Mesenchymal stem cell (in vitro differentiated cells and primary cell): ENCODE results near the gene NTRK3.

Experiments used
- DNase-seq: peaks from one replicate; pipeline ENCODE4 v3.0.0-alpha.2; 2013
- H2AFZ ChIP-seq: one replicate; pipeline ENCODE4 v1.6.1; 2013; ENCODE audit warnings: low read depth, mild to moderate bottlenecking, control low read depth, inconsistent platforms, low read length, moderate library complexity
- H2AK5ac ChIP-seq: 2 replicates; pipeline ENCODE4 v1.6.1; 2013; ENCODE audit warnings: low read length, moderate library complexity, mild to moderate bottlenecking, inconsistent platforms; ENCODE audit not compliant: severe bottlenecking
- H2BK120ac ChIP-seq: one replicate; pipeline ENCODE4 v1.6.1; 2013; ENCODE audit warnings: low read depth, mild to moderate bottlenecking, inconsistent platforms, low read length, moderate library complexity
- H2BK12ac ChIP-seq, 2 experiments: one replicate each; pipeline ENCODE4 v1.6.1; 2013; ENCODE audit warnings: inconsistent platforms in 2 of 2, low read length in 2 of 2, mild to moderate bottlenecking in 2 of 2, moderate library complexity in 2 of 2, control low read depth in 1 of 2
- H2BK15ac ChIP-seq: one replicate; pipeline ENCODE4 v1.6.1; 2013; ENCODE audit warnings: mild to moderate bottlenecking, low read depth, inconsistent platforms; ENCODE audit not compliant: poor library complexity, severe bottlenecking
- H2BK5ac ChIP-seq: 2 replicates; pipeline ENCODE4 v1.6.1; 2013; ENCODE audit warnings: low read depth, mild to moderate bottlenecking, low read length, control low read depth, inconsistent platforms; ENCODE audit not compliant: poor library complexity, severe bottlenecking
- H3K14ac ChIP-seq, 2 experiments: one replicate each; pipeline ENCODE4 v1.6.1; 2013; ENCODE audit warnings: inconsistent platforms in 2 of 2, low read length in 2 of 2, control low read depth in 1 of 2, mild to moderate bottlenecking in 1 of 2, moderate library complexity in 1 of 2
- H3K18ac ChIP-seq, 2 experiments: one replicate each; pipeline ENCODE4 v1.6.1; 2013; ENCODE audit warnings: inconsistent platforms in 2 of 2, low read length in 2 of 2, control low read depth in 1 of 2, low read depth in 1 of 2, mild to moderate bottlenecking in 1 of 2
- H3K23ac ChIP-seq, 2 experiments: one replicate each; pipeline ENCODE4 v1.6.1; 2013; ENCODE audit warnings: inconsistent platforms in 2 of 2, low read length in 2 of 2, mild to moderate bottlenecking in 2 of 2, moderate library complexity in 2 of 2, control low read depth in 1 of 2
- H3K27ac ChIP-seq: 2 replicates; pipeline ENCODE4 v1.5.1; 2013; ENCODE audit warnings: mild to moderate bottlenecking, moderate library complexity, low read length, control low read depth, inconsistent platforms; ENCODE audit not compliant: poor library complexity, severe bottlenecking
- H3K27me3 ChIP-seq, 2 experiments: 2 replicates each; pipeline versions ENCODE4 v1.6.1 to v1.7.0; 2013; ENCODE audit warnings: low read length in 2 of 2, mild to moderate bottlenecking in 2 of 2, moderate library complexity in 2 of 2, control low read depth in 1 of 2, inconsistent platforms in 1 of 2; ENCODE audit not compliant: control insufficient read depth in 1 of 2, insufficient read depth in 1 of 2
- H3K36me3 ChIP-seq, 2 experiments: 2 replicates each; pipeline versions ENCODE4 v1.6.1 to v1.7.0; 2013; ENCODE audit warnings: low read length in 2 of 2, control low read depth in 1 of 2, inconsistent platforms in 1 of 2, low read depth in 1 of 2, mild to moderate bottlenecking in 1 of 2; ENCODE audit not compliant: insufficient read depth in 2 of 2, control insufficient read depth in 1 of 2
- H3K4ac ChIP-seq, 2 experiments: one replicate each; pipeline ENCODE4 v1.6.1; 2013; ENCODE audit warnings: inconsistent platforms in 2 of 2, low read length in 2 of 2, mild to moderate bottlenecking in 2 of 2, moderate library complexity in 2 of 2, control low read depth in 1 of 2, low read depth in 1 of 2
- H3K4me1 ChIP-seq: 2 replicates; pipeline ENCODE4 v1.6.1; 2013; ENCODE audit warnings: low read depth, low read length, control low read depth; ENCODE audit not compliant: control insufficient read depth, insufficient read depth
- H3K4me2 ChIP-seq: 2 replicates; pipeline ENCODE4 v1.6.1; 2013; ENCODE audit warnings: low read length, mild to moderate bottlenecking, inconsistent platforms; ENCODE audit not compliant: poor library complexity, severe bottlenecking
- H3K4me3 ChIP-seq, 2 experiments: 2 replicates each; pipeline versions ENCODE4 v1.5.1 to v1.7.0; 2013; ENCODE audit warnings: low read length in 2 of 2, mild to moderate bottlenecking in 2 of 2, control low read depth in 1 of 2, low read depth in 1 of 2; ENCODE audit not compliant: insufficient read depth in 1 of 2
- H3K79me1 ChIP-seq: replicated peaks from 2 replicates; pipeline ENCODE4 v1.6.1; 2013; ENCODE audit warnings: mild to moderate bottlenecking, control low read depth, low read length, inconsistent platforms; ENCODE audit not compliant: poor library complexity, severe bottlenecking
- H3K9ac ChIP-seq: 2 replicates; pipeline ENCODE4 v1.7.0; 2013; ENCODE audit warnings: mild to moderate bottlenecking, low read length, moderate library complexity
- H3K9me3 ChIP-seq: 2 replicates; pipeline ENCODE4 v1.7.0; 2013; ENCODE audit warnings: mild to moderate bottlenecking, low read length; ENCODE audit not compliant: control insufficient read depth
- H4K8ac ChIP-seq: one replicate; pipeline ENCODE4 v1.6.1; 2013; ENCODE audit warnings: inconsistent platforms, mild to moderate bottlenecking, low read length, moderate library complexity
- H4K91ac ChIP-seq: one replicate; pipeline ENCODE4 v1.6.1; 2013; ENCODE audit warnings: mild to moderate bottlenecking, low read length, inconsistent platforms
- WGBS: methylation state at CpG from one replicate; pipeline ENCODE4 v1.1.7; 2013; ENCODE audit warnings: mixed read lengths; 5-methylcytosine and 5-hydroxymethylcytosine counted together

NTRK3 gene

GRCh38 chr15:88258093-88258641, 1.6 kb upstream of the NTRK3 start:
- Histone ChIP-seq H3K27me3 (peaks cover 72 to 74% of the 10 kb centered on the region in 2 experiments), H3K27ac (no peak overlapping the region), H4K91ac (no peak overlapping the region), H3K23ac (no peak overlapping the region), H2AFZ (no peak overlapping the region), H4K8ac (no peak overlapping the region), H3K36me3 (no peaks in the 10 kb centered on the region), H2BK120ac (no peak overlapping the region), H2AK5ac (no peak overlapping the region), H3K79me1 (no peaks in the 10 kb centered on the region), H2BK15ac (no peak overlapping the region), H3K18ac (no peak overlapping the region), H2BK5ac (no peak overlapping the region), H3K4me2 (no peak overlapping the region), H3K14ac (no peak overlapping the region), H2BK12ac (no peak overlapping the region), H3K9ac (no peak overlapping the region), H3K9me3 (no peaks in the 10 kb centered on the region), H3K4me1 (peaks cover 17% of the 10 kb centered on the region), H3K4ac (no peak overlapping the region), H3K4me3 (no peak overlapping the region)
- peak; percentile 33 for DNase-seq
- 2% methylated on average over 16 of the region's 17 CpGs for WGBS

- H3K27me3 ChIP-seq = peaks cover 76 to 77% of the 10 kb centered on the region in 2 experiments
- H3K14ac ChIP-seq = no peak overlapping the region
- H4K8ac ChIP-seq = no peak overlapping the region
- H3K36me3 ChIP-seq = no peaks in the 10 kb centered on the region
- no peak overlapping the region for H3K4ac ChIP-seq
- peak; percentile 9 for DNase-seq
- peak overlapping the region; percentile 14 to 70 for H3K4me3 ChIP-seq
- H3K27ac ChIP-seq = no peak overlapping the region
- WGBS = under 1% methylated on average over 36 of the region's 49 CpGs
- H2BK12ac ChIP-seq = no peak overlapping the region
- H2BK5ac ChIP-seq = no peak overlapping the region
- H3K18ac ChIP-seq = no peak overlapping the region
- no peak overlapping the region for H2BK120ac ChIP-seq
- no peak overlapping the region for H3K4me2 ChIP-seq
- H3K9me3 ChIP-seq = no peaks in the 10 kb centered on the region
- H3K79me1 ChIP-seq = no peaks in the 10 kb centered on the region
- no peak overlapping the region for H3K23ac ChIP-seq
- no peak overlapping the region for H3K9ac ChIP-seq
- H3K4me1 ChIP-seq = peaks cover 17% of the 10 kb centered on the region
- no peak overlapping the region for H2BK15ac ChIP-seq
- no peak overlapping the region for H2AFZ ChIP-seq
- H4K91ac ChIP-seq = no peak overlapping the region
- H2AK5ac ChIP-seq = no peak overlapping the region
Measured at GRCh38 chr15:88257311-88258092, 963 bp upstream of the NTRK3 start.

- Histone ChIP-seq H4K91ac (no peak overlapping the region), H3K79me1 (no peaks in the 10 kb centered on the region), H3K27ac (no peak overlapping the region), H3K9ac (no peak overlapping the region), H3K4me3 (peak overlapping the region in 1 of 2 experiments; percentile 68), H3K9me3 (no peaks in the 10 kb centered on the region), H3K36me3 (no peaks in the 10 kb centered on the region), H2BK12ac (no peak overlapping the region), H2AFZ (no peak overlapping the region), H3K27me3 (peaks cover 69 to 76% of the 10 kb centered on the region in 2 experiments), H3K18ac (no peak overlapping the region), H2BK120ac (no peak overlapping the region), H2AK5ac (no peak overlapping the region), H3K4me1 (peaks cover 17% of the 10 kb centered on the region), H3K4me2 (peak overlapping the region; percentile 53), H4K8ac (no peak overlapping the region), H3K14ac (no peak overlapping the region), H3K4ac (no peak overlapping the region), H2BK15ac (no peak overlapping the region), H2BK5ac (no peak overlapping the region), H3K23ac (peak overlapping the region in 1 of 2 experiments; percentile 83)
- WGBS = 1% methylated on average over 49 of the region's 58 CpGs
- DNase-seq = peak; percentile 54
Measured at GRCh38 chr15:88255484-88256278, 858 bp downstream of the NTRK3 start.

DNA sequence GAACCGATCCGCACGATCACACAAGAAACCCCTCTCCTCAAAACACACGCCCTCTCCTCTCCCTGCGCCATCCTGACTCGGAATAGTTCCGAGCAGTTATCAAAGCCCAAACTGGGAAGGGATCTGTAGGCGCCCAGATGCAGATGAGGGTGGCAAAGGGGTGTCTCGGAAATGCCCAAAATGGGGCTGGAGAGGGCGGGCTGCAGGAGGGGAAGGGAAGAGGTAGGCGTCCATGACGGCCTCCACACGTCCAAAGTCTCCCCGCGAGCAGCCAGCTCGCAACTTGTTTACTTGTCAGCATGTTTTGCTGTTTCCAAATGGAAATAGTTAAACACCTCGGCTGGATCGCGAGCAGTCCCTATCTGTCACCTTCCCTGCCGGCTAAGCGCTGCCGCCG, 1.5 kb downstream of the NTRK3 start:
- peaks cover 17% of the 10 kb centered on the region for H3K4me1 ChIP-seq
- H3K9ac ChIP-seq = no peak overlapping the region
- no peak overlapping the region for H2BK120ac ChIP-seq
- H3K9me3 ChIP-seq = no peaks in the 10 kb centered on the region
- DNase-seq = no peak
- no peak overlapping the region for H3K27ac ChIP-seq
- no peaks in the 10 kb centered on the region for H3K36me3 ChIP-seq
- H3K27me3 ChIP-seq = peaks cover 65 to 74% of the 10 kb centered on the region in 2 experiments
- no peak overlapping the region for H4K91ac ChIP-seq
- no peak overlapping the region for H4K8ac ChIP-seq
- no peak overlapping the region for H3K18ac ChIP-seq
- no peak overlapping the region for H3K4ac ChIP-seq
- H2AK5ac ChIP-seq = no peak overlapping the region
- H3K4me3 ChIP-seq = peak overlapping the region in 1 of 2 experiments; percentile 32
- 3% methylated on average over 19 of the region's 23 CpGs for WGBS
- no peak overlapping the region for H2BK5ac ChIP-seq
- no peaks in the 10 kb centered on the region for H3K79me1 ChIP-seq
- H2AFZ ChIP-seq = no peak overlapping the region
- H3K23ac ChIP-seq = no peak overlapping the region
- H2BK12ac ChIP-seq = no peak overlapping the region
- H2BK15ac ChIP-seq = no peak overlapping the region
- H3K4me2 ChIP-seq = peak overlapping the region; percentile 53
- no peak overlapping the region for H3K14ac ChIP-seq
